Amniotic stem cell (primary cell): ENCODE data around the gene UQCRQ.

ENCODE experiments used
- DNase-seq: peaks from one replicate; lab custom pipeline; 2025; lab: John Stamatoyannopoulos, UW

The UQCRQ gene

GRCh38 chr5:132871459-132872284 is 5.2 kb downstream of the UQCRQ start:
- DNase-seq = no peak

- no peak for DNase-seq
These were observed 6.3 kb downstream of the UQCRQ start for GRCh38 chr5:132872788-132873118.

GRCh38 chr5:132873119-132873929 is 6.9 kb downstream of the UQCRQ start, which contains the start of gene LEAP2:
Gene LEAP2, plus strand, starts transcription at chr5:132873668. Its CDS starts 27 bp downstream, at chr5:132873695.
- no peak for DNase-seq

- no peak for DNase-seq
These were observed 7.5 kb downstream of the UQCRQ start for GRCh38 chr5:132873930-132874271.

- DNase-seq = no peak
These were observed 9.7 kb downstream of the UQCRQ start for GRCh38 chr5:132876020-132876759.

- no peak for DNase-seq
These were observed 11.0 kb downstream of the UQCRQ start for GRCh38 chr5:132877466-132877865.

- no peak for DNase-seq
These were observed 11.5 kb downstream of the UQCRQ start for GRCh38 chr5:132877938-132878337.

- DNase-seq = peak; percentile 55
These were observed 16.9 kb downstream of the UQCRQ start for GRCh38 chr5:132883261-132883834.

- no peak for DNase-seq
These were observed 18.1 kb downstream of the UQCRQ start for GRCh38 chr5:132884548-132884947.

GRCh38 chr5:132886064-132886823 is 19.8 kb downstream of the UQCRQ start:
- no peak for DNase-seq

GRCh38 chr5:132887283-132887682 is 20.8 kb downstream of the UQCRQ start:
- DNase-seq = no peak

- no peak for DNase-seq
These were observed 23.1 kb downstream of the UQCRQ start for GRCh38 chr5:132889501-132889900.

- DNase-seq = no peak
These were observed 24.4 kb downstream of the UQCRQ start for GRCh38 chr5:132890817-132891216.

GRCh38 chr5:132895719-132896305 is 29.4 kb downstream of the UQCRQ start:
- DNase-seq = no peak

GRCh38 chr5:132896685-132897084 is 30.2 kb downstream of the UQCRQ start:
- DNase-seq = no peak

- DNase-seq = no peak
These were observed 31.7 kb downstream of the UQCRQ start for GRCh38 chr5:132898094-132898493.

GRCh38 chr5:132901036-132901435 is 34.6 kb downstream of the UQCRQ start:
- no peak for DNase-seq

GRCh38 chr5:132901730-132902129 is 35.3 kb downstream of the UQCRQ start:
- no peak for DNase-seq

- no peak for DNase-seq
These were observed 39.5 kb downstream of the UQCRQ start for GRCh38 chr5:132905938-132906337.

GRCh38 chr5:132907161-132907560 is 40.7 kb downstream of the UQCRQ start:
- DNase-seq = no peak

GRCh38 chr5:132909702-132910101 is 43.3 kb downstream of the UQCRQ start:
- DNase-seq = no peak
